ENCODE measurements around the gene COL5A1.

- TF ChIP-seq, protein P1, sequence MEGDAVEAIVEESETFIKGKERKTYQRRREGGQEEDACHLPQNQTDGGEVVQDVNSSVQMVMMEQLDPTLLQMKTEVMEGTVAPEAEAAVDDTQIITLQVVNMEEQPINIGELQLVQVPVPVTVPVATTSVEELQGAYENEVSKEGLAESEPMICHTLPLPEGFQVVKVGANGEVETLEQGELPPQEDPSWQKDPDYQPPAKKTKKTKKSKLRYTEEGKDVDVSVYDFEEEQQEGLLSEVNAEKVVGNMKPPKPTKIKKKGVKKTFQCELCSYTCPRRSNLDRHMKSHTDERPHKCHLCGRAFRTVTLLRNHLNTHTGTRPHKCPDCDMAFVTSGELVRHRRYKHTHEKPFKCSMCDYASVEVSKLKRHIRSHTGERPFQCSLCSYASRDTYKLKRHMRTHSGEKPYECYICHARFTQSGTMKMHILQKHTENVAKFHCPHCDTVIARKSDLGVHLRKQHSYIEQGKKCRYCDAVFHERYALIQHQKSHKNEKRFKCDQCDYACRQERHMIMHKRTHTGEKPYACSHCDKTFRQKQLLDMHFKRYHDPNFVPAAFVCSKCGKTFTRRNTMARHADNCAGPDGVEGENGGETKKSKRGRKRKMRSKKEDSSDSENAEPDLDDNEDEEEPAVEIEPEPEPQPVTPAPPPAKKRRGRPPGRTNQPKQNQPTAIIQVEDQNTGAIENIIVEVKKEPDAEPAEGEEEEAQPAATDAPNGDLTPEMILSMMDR (IDR thresholded peaks at IDR 0.05), result no peak
- no peak for TF ChIP-seq POLR2A (IDR thresholded peaks at IDR 0.05)
Measured at GRCh38 chr9:134793288-134794188, 151.9 kb downstream of the COL5A1 start.

Measured in Peyer's patch (tissue), 4 donors.